Skeletal muscle satellite cell (primary cell): ENCODE measurements around the gene MARVELD2.
"Not testable (repeated sequence)": the region's sequence is repeated elsewhere in the genome, so short reads cannot be mapped to it uniquely, and the experiment has no call there.

Experiments
- H3K27me3 ChIP-seq: 2 replicates; pipeline ENCODE4 v1.7.0; 2013; ENCODE audit warnings: low read length; ENCODE audit not compliant: control insufficient read depth, insufficient read depth
- H3K36me3 ChIP-seq: 2 replicates; pipeline ENCODE4 v1.7.0; 2013; ENCODE audit warnings: mild to moderate bottlenecking, control low read depth, low read length; ENCODE audit not compliant: insufficient read depth
- H3K4me1 ChIP-seq: 2 replicates; pipeline ENCODE4 v1.7.0; 2013; ENCODE audit warnings: low read length; ENCODE audit not compliant: control insufficient read depth, insufficient read depth
- H3K4me2 ChIP-seq: 2 replicates; pipeline ENCODE4 v1.7.0; 2013; ENCODE audit warnings: mild to moderate bottlenecking, low read length
- H3K4me3 ChIP-seq: 2 replicates; pipeline ENCODE4 v1.7.0; 2013; ENCODE audit warnings: low read length
- H3K9ac ChIP-seq: 2 replicates; pipeline ENCODE4 v1.7.0; 2013; ENCODE audit warnings: mild to moderate bottlenecking, low read depth, low read length, moderate library complexity
- H3K9me3 ChIP-seq: replicated peaks from 2 replicates; pipeline ENCODE4 v1.7.0; 2013; ENCODE audit warnings: mild to moderate bottlenecking, control low read depth, low read length

Gene MARVELD2

GRCh38 chr5:69415584-69415958, 655 bp downstream of the MARVELD2 start:
- H3K36me3 ChIP-seq: peaks cover 16% of the 10 kb centered on the region
- no peak overlapping the region for H3K4me2 ChIP-seq
- H3K9ac ChIP-seq: no peak overlapping the region
- H3K4me1 ChIP-seq: no peaks in the 10 kb centered on the region
- H3K9me3 ChIP-seq: no peaks in the 10 kb centered on the region
- no peak overlapping the region for H3K4me3 ChIP-seq
- H3K27me3 ChIP-seq: no peaks in the 10 kb centered on the region

- Histone ChIP-seq H3K9ac (no peak overlapping the region), H3K4me1 (no peaks in the 10 kb centered on the region), H3K9me3 (no peaks in the 10 kb centered on the region), H3K4me2 (no peak overlapping the region), H3K27me3 (no peaks in the 10 kb centered on the region), H3K36me3 (peaks cover 16% of the 10 kb centered on the region), H3K4me3 (no peak overlapping the region)
Observed at GRCh38 chr5:69416180-69416579, 1.3 kb downstream of the MARVELD2 start.

- no peak overlapping the region for H3K4me2 ChIP-seq
- no peaks in the 10 kb centered on the region for H3K27me3 ChIP-seq
- H3K4me3 ChIP-seq: no peak overlapping the region
- no peaks in the 10 kb centered on the region for H3K9me3 ChIP-seq
- no peaks in the 10 kb centered on the region for H3K4me1 ChIP-seq
- H3K36me3 ChIP-seq: peaks cover 16% of the 10 kb centered on the region
- no peak overlapping the region for H3K9ac ChIP-seq
Observed at GRCh38 chr5:69416699-69417098, 1.8 kb downstream of the MARVELD2 start.

GRCh38 chr5:69418554-69418953, 3.6 kb downstream of the MARVELD2 start:
- Histone ChIP-seq H3K4me1 (no peaks in the 10 kb centered on the region), H3K9me3 (no peaks in the 10 kb centered on the region), H3K9ac (no peak overlapping the region), H3K36me3 (peaks cover 16% of the 10 kb centered on the region), H3K27me3 (no peaks in the 10 kb centered on the region), H3K4me2 (no peak overlapping the region), H3K4me3 (no peak overlapping the region)

- Histone ChIP-seq H3K9ac (no peak overlapping the region), H3K4me2 (no peak overlapping the region), H3K4me1 (no peaks in the 10 kb centered on the region), H3K4me3 (no peak overlapping the region), H3K9me3 (no peaks in the 10 kb centered on the region), H3K27me3 (no peaks in the 10 kb centered on the region), H3K36me3 (no peaks in the 10 kb centered on the region)
Observed at GRCh38 chr5:69431424-69432303, 16.7 kb downstream of the MARVELD2 start.

DNA sequence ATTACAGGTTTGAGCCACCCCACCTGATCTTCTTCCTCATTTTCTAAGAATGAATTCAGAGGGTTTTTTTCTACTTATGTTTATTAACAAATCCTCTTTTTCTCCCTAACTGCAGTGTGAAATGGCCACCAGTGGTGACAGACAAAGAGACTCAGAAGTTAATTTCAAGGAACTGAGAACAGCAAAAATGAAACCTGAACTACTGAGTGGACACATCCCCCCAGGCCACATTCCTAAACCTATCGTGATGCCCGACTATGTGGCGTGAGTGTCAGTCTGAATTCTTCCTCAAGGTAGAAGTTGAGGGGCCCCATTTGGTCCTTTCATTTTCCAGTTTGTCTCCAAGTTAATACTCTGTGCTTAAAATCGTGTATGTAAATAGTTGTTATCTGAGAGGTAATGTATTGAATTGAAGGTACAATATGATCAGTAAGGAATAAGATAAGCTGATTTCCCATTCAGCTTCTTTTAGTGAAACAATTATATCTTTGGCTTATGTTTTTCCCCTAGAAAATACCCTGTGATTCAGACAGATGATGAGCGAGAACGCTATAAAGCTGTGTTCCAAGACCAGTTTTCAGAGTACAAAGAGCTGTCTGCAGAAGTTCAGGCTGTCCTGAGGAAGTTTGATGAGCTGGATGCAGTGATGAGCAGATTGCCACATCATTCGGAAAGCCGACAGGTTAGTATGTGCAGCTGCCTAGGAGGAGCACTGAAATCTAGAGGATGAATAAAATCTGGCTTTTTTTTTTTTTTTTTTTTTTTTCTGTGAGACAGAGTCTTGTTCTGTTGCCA, 17.7 kb downstream of the MARVELD2 start:
- Histone ChIP-seq H3K4me1 (no peaks in the 10 kb centered on the region), H3K9ac (no peak overlapping the region), H3K4me2 (no peak overlapping the region), H3K36me3 (no peaks in the 10 kb centered on the region), H3K9me3 (no peaks in the 10 kb centered on the region), H3K4me3 (no peak overlapping the region), H3K27me3 (no peaks in the 10 kb centered on the region)

- not testable (repeated sequence) for H3K9me3 ChIP-seq, H3K9ac ChIP-seq, H3K4me2 ChIP-seq, H3K36me3 ChIP-seq, H3K27me3 ChIP-seq, H3K4me1 ChIP-seq, H3K4me3 ChIP-seq
Observed at GRCh38 chr5:69435276-69435884, 20.5 kb downstream of the MARVELD2 start.

- Histone ChIP-seq H3K27me3 (no peaks in the 10 kb centered on the region), H3K4me2 (no peak overlapping the region), H3K4me3 (no peak overlapping the region)
Observed at GRCh38 chr5:69444127-69444754, 29.3 kb downstream of the MARVELD2 start.

DNA sequence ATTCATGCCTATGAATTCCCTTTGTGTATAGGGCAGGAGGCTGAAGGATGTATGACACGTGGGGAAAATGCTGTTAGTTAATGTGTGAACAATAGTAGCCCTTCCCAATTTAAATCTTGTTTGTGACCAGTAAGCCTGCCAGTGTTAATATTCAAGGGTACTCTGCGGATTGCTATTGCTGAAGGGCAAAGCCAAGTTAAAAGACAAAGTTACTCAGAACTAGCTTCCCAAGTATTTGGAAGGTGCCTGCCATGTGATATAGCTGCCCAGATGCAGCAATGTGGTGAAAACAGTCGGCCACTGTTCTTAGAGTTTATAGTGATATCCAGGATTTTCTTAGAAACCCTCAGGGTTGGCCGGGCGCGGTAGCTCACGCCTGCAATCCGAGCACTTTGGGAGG, 34.6 kb downstream of the MARVELD2 start:
- H3K9me3 ChIP-seq: no peaks in the 10 kb centered on the region
- H3K9ac ChIP-seq: no peak overlapping the region
- no peaks in the 10 kb centered on the region for H3K36me3 ChIP-seq
- no peak overlapping the region for H3K4me3 ChIP-seq
- no peak overlapping the region for H3K4me2 ChIP-seq
- peaks cover 3% of the 10 kb centered on the region for H3K4me1 ChIP-seq
- peaks cover 2% of the 10 kb centered on the region for H3K27me3 ChIP-seq

More at GRCh38 chr5:69444127-69444754, 29.3 kb downstream of the MARVELD2 start:
- H3K4me1 ChIP-seq: no peaks in the 10 kb centered on the region
- no peak overlapping the region for H3K9ac ChIP-seq
- no peaks in the 10 kb centered on the region for H3K9me3 ChIP-seq
- H3K36me3 ChIP-seq: no peaks in the 10 kb centered on the region

DNA sequence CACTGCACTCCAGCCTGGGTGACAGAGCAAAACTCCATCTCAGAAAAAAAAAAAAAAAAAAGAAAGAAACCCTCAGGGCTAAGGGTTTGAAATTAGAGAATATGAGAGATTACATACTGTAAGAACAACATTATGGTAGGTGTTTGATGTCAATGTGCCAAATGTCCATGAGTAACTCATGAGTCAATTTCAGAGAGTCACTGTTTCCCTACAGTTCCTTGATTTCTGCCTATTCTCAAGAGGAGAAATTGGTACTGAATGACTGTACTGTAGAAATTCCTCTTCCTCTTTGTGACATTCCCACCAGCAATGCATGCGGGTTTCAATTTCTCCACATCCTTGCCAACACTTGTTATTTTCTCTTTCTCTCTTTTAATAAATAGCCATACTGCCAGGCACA, 35.2 kb downstream of the MARVELD2 start:
- H3K36me3 ChIP-seq: no peaks in the 10 kb centered on the region
- no peak overlapping the region for H3K4me3 ChIP-seq
- no peak overlapping the region for H3K4me2 ChIP-seq
- peaks cover 4% of the 10 kb centered on the region for H3K27me3 ChIP-seq
- no peak overlapping the region for H3K9ac ChIP-seq
- no peaks in the 10 kb centered on the region for H3K9me3 ChIP-seq
- peaks cover 3% of the 10 kb centered on the region for H3K4me1 ChIP-seq

DNA sequence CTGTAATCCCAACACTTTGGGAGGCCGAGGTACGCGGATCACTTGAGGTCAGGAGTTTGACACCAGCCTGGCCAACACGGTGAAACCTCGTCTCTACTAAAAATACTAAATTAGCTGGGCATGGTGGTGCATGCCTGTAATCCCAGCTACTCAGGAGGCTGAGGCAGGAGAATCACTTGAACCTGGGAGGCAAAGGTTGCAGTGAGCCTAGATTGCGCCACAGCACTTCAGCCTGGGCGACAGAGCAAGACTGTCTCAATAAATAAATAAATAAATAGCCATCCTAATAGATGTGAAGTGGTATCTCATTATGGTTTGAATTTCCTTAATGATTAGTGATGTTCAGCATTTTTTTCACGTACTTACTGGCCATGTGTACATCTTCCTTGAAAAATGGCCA, 35.6 kb downstream of the MARVELD2 start:
- H3K36me3 ChIP-seq, H3K9me3 ChIP-seq, H3K27me3 ChIP-seq, H3K4me1 ChIP-seq, H3K4me3 ChIP-seq, H3K9ac ChIP-seq, H3K4me2 ChIP-seq: not testable (repeated sequence)
